CD14-positive monocyte (primary cell): ENCODE measurements around the gene ULK4. TPM values are rescaled to one million over a fixed set of nuclear protein-coding genes. Genes with fewer than 3 reads are reported as not detected.

ENCODE experiments used
- DNase-seq, 3 donors: peaks; one replicate each; pipeline ENCODE4 v3.0.0-alpha.2; 2011 to 2022
- H2AFZ ChIP-seq: 2 replicates; pipeline ENCODE4 v1.6.0; 2012; ENCODE audit warnings: mild to moderate bottlenecking, low read depth, low read length, inconsistent platforms; ENCODE audit not compliant: insufficient read depth, poor library complexity, severe bottlenecking
- H3K27ac ChIP-seq, 2 donors: 1 replicate in 1 of 2; 2 replicates in 1 of 2; pipeline ENCODE4 v1.5.1; 2012 to 2013; ENCODE audit warnings: low read length in 2 of 2, control low read depth in 1 of 2, inconsistent platforms in 1 of 2, low read depth in 1 of 2, mild to moderate bottlenecking in 1 of 2
- H3K27me3 ChIP-seq, 2 donors: one replicate each; pipeline versions ENCODE4 v1.6.0 to v1.6.1; 2011 to 2013; ENCODE audit warnings: low read length in 2 of 2; ENCODE audit not compliant: control insufficient read depth in 2 of 2, insufficient read depth in 2 of 2
- H3K36me3 ChIP-seq, 2 donors: replicated peaks in 1 of 2; 1 replicate in 1 of 2; 2 replicates in 1 of 2; pipeline versions ENCODE4 v1.5.1 to v1.6.1; 2012 to 2013; ENCODE audit warnings: low read length in 2 of 2, control low read depth in 1 of 2, inconsistent platforms in 1 of 2, mild to moderate bottlenecking in 1 of 2; ENCODE audit not compliant: insufficient read depth in 2 of 2, control insufficient read depth in 1 of 2
- H3K4me1 ChIP-seq, 2 donors: 1 replicate in 1 of 2; 2 replicates in 1 of 2; pipeline versions ENCODE4 v1.5.1 to v1.6.1; 2012 to 2013; ENCODE audit warnings: low read length in 2 of 2, control low read depth in 1 of 2, inconsistent platforms in 1 of 2, mild to moderate bottlenecking in 1 of 2, moderate library complexity in 1 of 2; ENCODE audit not compliant: insufficient read depth in 2 of 2, control insufficient read depth in 1 of 2
- H3K4me2 ChIP-seq: replicated peaks from 2 replicates; pipeline ENCODE3; 2012; ENCODE audit warnings: low read length, moderate library complexity, mild to moderate bottlenecking; ENCODE audit not compliant: poor library complexity, severe bottlenecking; ENCODE audit errors: extremely low read depth
- H3K4me3 ChIP-seq, 3 experiments: fragments of 200-600 bp in 1 of 3; sonication (generic) in 1 of 3; replicated peaks in 1 of 3; 1 replicate in 2 of 3; 2 replicates in 1 of 3; pipeline ENCODE4 v1.5.1; 2011 to 2013; ENCODE audit warnings: low read length in 3 of 3, mild to moderate bottlenecking in 3 of 3, control low read depth in 2 of 3, low read depth in 2 of 3, inconsistent platforms in 1 of 3, moderate library complexity in 1 of 3
- H3K79me2 ChIP-seq: 2 replicates; pipeline ENCODE4 v1.6.0; 2012; ENCODE audit warnings: mild to moderate bottlenecking, control low read depth, inconsistent platforms, low read length, moderate library complexity; ENCODE audit not compliant: insufficient read depth
- H3K9ac ChIP-seq: 2 replicates; pipeline ENCODE4 v1.6.0; 2017; ENCODE audit warnings: low read length, mild to moderate bottlenecking; ENCODE audit not compliant: insufficient read depth, poor library complexity, severe bottlenecking
- H3K9me3 ChIP-seq, 2 donors: replicated peaks in 1 of 2; 1 replicate in 1 of 2; 2 replicates in 1 of 2; pipeline versions ENCODE4 v1.5.1 to v1.6.1; 2012 to 2013; ENCODE audit warnings: low read length in 2 of 2, control low read depth in 1 of 2; ENCODE audit not compliant: control insufficient read depth in 1 of 2, insufficient read depth in 1 of 2
- H4K20me1 ChIP-seq: 2 replicates; pipeline ENCODE4 v1.6.0; 2012; ENCODE audit warnings: mild to moderate bottlenecking, low read length, control low read depth, moderate library complexity; ENCODE audit not compliant: insufficient read depth
- H3K27ac Mint-ChIP-seq, 7 donors: one replicate each; pipeline ENCODE4 v1.8.0; 2020; ENCODE audit warnings: mild to moderate bottlenecking in 7 of 7, mixed read lengths in 7 of 7, moderate library complexity in 6 of 7, inconsistent platforms in 2 of 7
- H3K27me3 Mint-ChIP-seq, 3 donors: one replicate each; pipeline ENCODE4 v1.8.0; 2021 to 2022; ENCODE audit warnings: low read depth in 3 of 3, mild to moderate bottlenecking in 3 of 3, mixed read lengths in 3 of 3, moderate library complexity in 3 of 3, inconsistent platforms in 1 of 3
- H3K36me3 Mint-ChIP-seq, 2 donors: one replicate each; pipeline ENCODE4 v1.8.0; 2020; ENCODE audit warnings: mixed read lengths in 2 of 2, inconsistent platforms in 1 of 2, mild to moderate bottlenecking in 1 of 2
- H3K4me1 Mint-ChIP-seq: one replicate; pipeline ENCODE4 v1.8.0; 2020; ENCODE audit warnings: mild to moderate bottlenecking, mixed read lengths
- H3K4me3 Mint-ChIP-seq, 2 donors: one replicate each; pipeline ENCODE4 v1.8.0; 2020; ENCODE audit warnings: mild to moderate bottlenecking in 2 of 2, mixed read lengths in 2 of 2, moderate library complexity in 1 of 2
- H3K9me3 Mint-ChIP-seq, 7 donors: one replicate each; pipeline ENCODE4 v1.8.0; 2020 to 2022; ENCODE audit warnings: mixed read lengths in 7 of 7, mild to moderate bottlenecking in 6 of 7, moderate library complexity in 6 of 7, inconsistent platforms in 2 of 7
- WGBS: methylation state at CpG from one replicate; pipeline ENCODE4 v1.1.5; 2013; ENCODE audit warnings: missing lambda C conversion rate; ENCODE audit not compliant: insufficient coverage; 5-methylcytosine and 5-hydroxymethylcytosine counted together
- intact Hi-C, 2 donors: fragments of 100-400 bp; cut with micrococcal nuclease; formaldehyde crosslinking; loops; one replicate each; pipeline versions ENCODE4 v1.15.0 to v1.15.1; 2023
- polyA plus RNA-seq, 3 donors: library from polyadenylated mRNA; depleted of rRNA in 1 of 3; unstranded in 2 of 3; stranded (reverse) in 1 of 3; fragments of 300-500 nt in 2 of 3; fragments of >200 nt in 1 of 3; fragmentation: Illumina TruSeq in 2 of 3; gene quantifications; 1 replicate in 2 of 3; 2 replicates in 1 of 3; pipeline ENCODE4 v1.2.3, GENCODE V29; 2012 to 2021
- TF ChIP-seq, protein P1 (sequence below): fragments of 200-600 bp; IDR thresholded peaks from one replicate; pipeline ENCODE4 v1.8.0; 2022; ENCODE audit warnings: antibody characterized with exemption, mild to moderate bottlenecking

Gene ULK4
- polyA plus RNA-seq, 3 donors: 6.7 to 14.0 (median 11.8) TPM

DNA sequence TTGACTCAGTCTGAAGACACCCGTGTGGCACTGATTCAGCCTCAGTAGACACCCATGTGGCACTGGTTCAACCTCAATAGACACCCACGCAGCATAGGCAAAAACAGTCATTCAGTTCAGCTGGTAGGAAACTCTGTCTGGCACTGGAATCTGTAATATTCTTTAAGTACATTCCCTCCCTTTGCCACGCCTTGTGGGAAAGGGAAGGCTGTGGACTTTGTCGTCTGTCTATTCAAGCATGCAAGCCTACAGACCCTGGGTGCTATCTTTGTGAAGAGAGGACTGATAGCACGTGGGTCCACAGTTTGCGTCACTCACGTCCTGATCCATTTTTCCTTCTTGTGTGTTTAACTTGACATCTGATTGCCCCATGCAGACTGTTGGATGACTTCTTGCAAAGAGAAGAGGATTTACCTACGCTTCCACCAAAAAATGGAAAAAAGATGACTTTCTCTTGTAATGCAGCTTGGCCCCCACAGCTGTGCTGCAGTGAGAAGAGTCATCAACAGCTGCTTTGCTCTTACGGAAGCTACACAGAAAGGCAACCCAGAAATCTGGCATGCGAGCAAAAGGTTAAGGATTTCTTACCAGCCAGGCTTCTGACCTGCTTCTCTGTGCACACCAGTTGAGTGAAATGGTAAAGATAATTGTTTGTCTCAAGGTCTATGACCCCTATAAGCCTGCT lies 278.1 kb downstream of the ULK4 start:
- Mint-ChIP-seq H3K9me3 (peaks cover 0 to 3% (median 2%) of the 10 kb centered on the region in 7 donors), H3K27me3 (peaks cover 0 to 2% (median 0%) of the 10 kb centered on the region in 3 donors), H3K36me3 (peaks cover 2 to 3% of the 10 kb centered on the region in 2 donors), H3K4me3 (no peak overlapping the region), H3K27ac (peak overlapping the region in 1 of 7 donors; percentile 1), H3K4me1 (no peaks in the 10 kb centered on the region)
- no peak overlapping the region for H3K27ac ChIP-seq
- no peak overlapping the region for H2AFZ ChIP-seq
- H3K27me3 ChIP-seq: no peaks in the 10 kb centered on the region
- no peaks in the 10 kb centered on the region for H4K20me1 ChIP-seq
- no peak overlapping the region for H3K4me3 ChIP-seq
- no peaks in the 10 kb centered on the region for H3K36me3 ChIP-seq
- intact Hi-C loops: no loop called here
- TF ChIP-seq, protein P1, sequence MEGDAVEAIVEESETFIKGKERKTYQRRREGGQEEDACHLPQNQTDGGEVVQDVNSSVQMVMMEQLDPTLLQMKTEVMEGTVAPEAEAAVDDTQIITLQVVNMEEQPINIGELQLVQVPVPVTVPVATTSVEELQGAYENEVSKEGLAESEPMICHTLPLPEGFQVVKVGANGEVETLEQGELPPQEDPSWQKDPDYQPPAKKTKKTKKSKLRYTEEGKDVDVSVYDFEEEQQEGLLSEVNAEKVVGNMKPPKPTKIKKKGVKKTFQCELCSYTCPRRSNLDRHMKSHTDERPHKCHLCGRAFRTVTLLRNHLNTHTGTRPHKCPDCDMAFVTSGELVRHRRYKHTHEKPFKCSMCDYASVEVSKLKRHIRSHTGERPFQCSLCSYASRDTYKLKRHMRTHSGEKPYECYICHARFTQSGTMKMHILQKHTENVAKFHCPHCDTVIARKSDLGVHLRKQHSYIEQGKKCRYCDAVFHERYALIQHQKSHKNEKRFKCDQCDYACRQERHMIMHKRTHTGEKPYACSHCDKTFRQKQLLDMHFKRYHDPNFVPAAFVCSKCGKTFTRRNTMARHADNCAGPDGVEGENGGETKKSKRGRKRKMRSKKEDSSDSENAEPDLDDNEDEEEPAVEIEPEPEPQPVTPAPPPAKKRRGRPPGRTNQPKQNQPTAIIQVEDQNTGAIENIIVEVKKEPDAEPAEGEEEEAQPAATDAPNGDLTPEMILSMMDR: no peak
- no peaks in the 10 kb centered on the region for H3K9me3 ChIP-seq
- no peak overlapping the region for H3K4me2 ChIP-seq
- no peaks in the 10 kb centered on the region for H3K4me1 ChIP-seq
- 97% methylated on average over 8 of the region's 10 CpGs for WGBS
- no peak for DNase-seq
- H3K79me2 ChIP-seq: no peaks in the 10 kb centered on the region
- H3K9ac ChIP-seq: no peak overlapping the region

DNA sequence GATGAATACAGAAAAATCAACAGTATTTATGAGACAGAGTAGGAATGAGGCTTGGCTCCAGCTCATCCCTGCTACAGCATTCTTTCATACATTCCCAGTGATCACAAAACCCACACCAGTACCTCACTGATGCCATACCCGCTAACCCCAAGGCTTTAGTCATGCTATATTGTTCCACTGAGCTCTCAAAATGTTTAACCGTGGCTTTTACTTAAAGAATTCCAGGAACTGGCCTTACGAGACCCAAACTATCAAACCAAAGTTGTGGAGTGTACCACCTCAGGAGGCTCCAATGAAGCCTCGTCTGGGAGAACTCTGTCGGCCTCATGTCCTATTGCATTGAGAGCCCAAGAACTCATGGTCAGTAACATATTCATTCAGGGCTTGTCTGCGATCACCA lies 278.9 kb downstream of the ULK4 start:
- Histone ChIP-seq H3K9ac (no peak overlapping the region), H3K27ac (no peak overlapping the region), H3K4me2 (no peak overlapping the region), H3K4me1 (no peaks in the 10 kb centered on the region), H3K79me2 (no peaks in the 10 kb centered on the region), H3K9me3 (no peaks in the 10 kb centered on the region), H3K36me3 (no peaks in the 10 kb centered on the region), H3K27me3 (no peaks in the 10 kb centered on the region), H2AFZ (no peak overlapping the region), H3K4me3 (no peak overlapping the region), H4K20me1 (no peaks in the 10 kb centered on the region)
- TF ChIP-seq, protein P1: no peak
- H3K4me1 Mint-ChIP-seq: no peaks in the 10 kb centered on the region
- 97% methylated on average over 3 of the region's 6 CpGs for WGBS
- DNase-seq: no peak
- H3K27me3 Mint-ChIP-seq: peaks cover 0 to 2% (median 0%) of the 10 kb centered on the region in 3 donors
- intact Hi-C loops: no loop called here
- H3K27ac Mint-ChIP-seq: no peak overlapping the region
- H3K9me3 Mint-ChIP-seq: peaks cover 0 to 3% (median 2%) of the 10 kb centered on the region in 7 donors
- H3K36me3 Mint-ChIP-seq: peaks cover 2 to 3% of the 10 kb centered on the region in 2 donors
- H3K4me3 Mint-ChIP-seq: no peak overlapping the region
